DOHH2 (cell line): Measurements from ENCODE around the gene PSG1.

Experiments used
- CTCF ChIP-seq: fragments of 200-600 bp; sonication (generic); IDR thresholded peaks from one replicate; pipeline ENCODE4 v1.5.1; 2014; ENCODE audit warnings: antibody characterized with exemption, mild to moderate bottlenecking, low read depth, low read length; ENCODE audit not compliant: poor library complexity, severe bottlenecking
- EZH2phosphoT487 ChIP-seq: fragments of 200-600 bp; sonication (generic); IDR thresholded peaks from 2 replicates; pipeline ENCODE4 v1.6.1; 2017; ENCODE audit warnings: borderline replicate concordance, mild to moderate bottlenecking, antibody characterized with exemption, low read length, moderate library complexity, mixed read lengths

GRCh38 chr19:42846597-42846996, 32.9 kb downstream of the PSG1 start:
- TF ChIP-seq CTCF (no peak), EZH2phosphoT487 (no peak)
